ENCODE data around the gene MBD5.

The MBD5 gene

GRCh38 chr2:148135705-148136104, 114.8 kb downstream of the MBD5 start:
- H3K4me3 ChIP-seq (replicated peaks in 1 of 2; ENCODE audit: low read depth in 2 of 2, low read length in 2 of 2) = no peak overlapping the region
- DNase-seq (ENCODE audit: low read depth in 2 of 2) = no peak

GRCh38 chr2:148136441-148136840, 115.5 kb downstream of the MBD5 start:
- no peak for TF ChIP-seq CTCF (IDR thresholded peaks at IDR 0.05; ENCODE audit: low read depth, low read length)
- no peak overlapping the region for H3K4me3 ChIP-seq (replicated peaks in 1 of 2; ENCODE audit: low read depth in 2 of 2, low read length in 2 of 2)
- DNase-seq (ENCODE audit: low read depth in 2 of 2) = no peak

More at GRCh38 chr2:148135705-148136104, 114.8 kb downstream of the MBD5 start:
- no peak for TF ChIP-seq CTCF (IDR thresholded peaks at IDR 0.05; ENCODE audit: low read depth, low read length)

GRCh38 chr2:148161909-148162435, 141.1 kb downstream of the MBD5 start:
- no peak for DNase-seq (ENCODE audit: low read depth in 2 of 2)
- TF ChIP-seq CTCF (IDR thresholded peaks at IDR 0.05; ENCODE audit: low read depth, low read length) = no peak
- no peak overlapping the region for H3K4me3 ChIP-seq (replicated peaks in 1 of 2; ENCODE audit: low read depth in 2 of 2, low read length in 2 of 2)

GRCh38 chr2:148162871-148163270, 142.0 kb downstream of the MBD5 start:
- DNase-seq (ENCODE audit: low read depth in 2 of 2) = peak in 1 of 2 donors; percentile 4
- H3K4me3 ChIP-seq (replicated peaks in 1 of 2; ENCODE audit: low read depth in 2 of 2, low read length in 2 of 2) = no peak overlapping the region
- TF ChIP-seq CTCF (IDR thresholded peaks at IDR 0.05; ENCODE audit: low read depth, low read length) = no peak

- TF ChIP-seq CTCF (IDR thresholded peaks at IDR 0.05; ENCODE audit: low read depth, low read length) = no peak
- no peak overlapping the region for H3K4me3 ChIP-seq (replicated peaks in 1 of 2; ENCODE audit: low read depth in 2 of 2, low read length in 2 of 2)
- DNase-seq (ENCODE audit: low read depth in 2 of 2) = no peak
Observed at GRCh38 chr2:148165975-148166374, 145.1 kb downstream of the MBD5 start.

- no peak for TF ChIP-seq CTCF (IDR thresholded peaks at IDR 0.05; ENCODE audit: low read depth, low read length)
- DNase-seq (ENCODE audit: low read depth in 2 of 2) = no peak
- no peak overlapping the region for H3K4me3 ChIP-seq (replicated peaks in 1 of 2; ENCODE audit: low read depth in 2 of 2, low read length in 2 of 2)
Observed at GRCh38 chr2:148167241-148167766, 146.4 kb downstream of the MBD5 start.

- peak; percentile 2 to 5 for DNase-seq (ENCODE audit: low read depth in 2 of 2)
- H3K4me3 ChIP-seq (replicated peaks in 1 of 2; ENCODE audit: low read depth in 2 of 2, low read length in 2 of 2) = no peak overlapping the region
- no peak for TF ChIP-seq CTCF (IDR thresholded peaks at IDR 0.05; ENCODE audit: low read depth, low read length)
Observed at GRCh38 chr2:148167855-148168254, 147.0 kb downstream of the MBD5 start.

All from cardiac fibroblast (primary cell).